Midbrain (tissue), 1 donor: ENCODE results near the gene ROMO1.
"Not testable (repeated sequence)": the region's sequence is repeated elsewhere in the genome, so short reads cannot be mapped to it uniquely, and the experiment has no call there.

ENCODE experiments used
- DNase-seq: peaks from one replicate; lab custom pipeline; 2025; lab: John Stamatoyannopoulos, UW

ROMO1 gene

GRCh38 chr20:35681960-35682359, 17.2 kb upstream of the ROMO1 start:
- no peak for DNase-seq

GRCh38 chr20:35685368-35685767, 13.8 kb upstream of the ROMO1 start:
- DNase-seq = not testable (repeated sequence)

- DNase-seq = not testable (repeated sequence)
These were observed 12.3 kb upstream of the ROMO1 start for GRCh38 chr20:35686872-35687271.

DNA sequence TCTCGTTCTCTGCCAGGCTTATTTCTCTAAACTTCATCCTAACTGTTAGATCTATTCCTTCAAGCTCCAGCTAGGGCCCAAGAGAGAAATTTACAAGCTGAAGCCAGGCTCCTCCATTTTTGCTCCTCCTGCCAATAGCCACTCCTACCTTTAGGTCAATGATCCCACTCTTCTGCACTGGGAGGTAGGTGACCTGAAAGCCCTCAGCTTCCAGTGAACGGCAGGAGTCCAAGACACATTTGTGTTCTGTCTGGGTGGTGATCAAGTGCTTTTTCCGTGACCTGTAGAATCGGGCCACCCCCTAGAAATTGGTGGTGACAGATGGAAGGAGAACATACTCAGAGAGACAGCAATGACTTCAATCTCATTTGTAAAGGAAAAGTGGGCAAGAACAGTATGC, 8.9 kb upstream of the ROMO1 start:
- no peak for DNase-seq

DNA sequence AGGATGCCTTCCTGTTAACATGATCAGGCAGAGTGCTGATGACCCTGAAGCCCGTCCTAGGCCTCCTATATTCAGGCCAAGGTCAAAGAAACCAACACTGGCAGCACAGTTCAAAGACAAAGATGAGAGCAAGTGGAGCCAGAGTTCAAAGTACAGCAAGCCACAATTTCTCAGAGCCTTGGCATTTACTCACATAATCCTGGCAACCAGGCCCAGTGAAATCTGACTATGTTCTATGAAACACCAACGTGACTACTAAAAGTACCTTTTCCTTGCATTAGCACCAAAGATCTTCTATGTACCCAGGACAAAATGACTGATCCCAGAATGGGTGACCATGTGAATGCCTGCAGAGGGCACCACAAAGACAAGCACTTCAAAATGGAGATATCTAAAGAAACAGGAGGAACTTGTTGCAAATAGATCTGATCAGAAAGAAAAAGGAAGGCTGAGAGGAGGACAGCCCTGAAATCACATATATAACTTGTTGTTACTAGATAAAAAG, 3.9 kb upstream of the ROMO1 start:
- no peak for DNase-seq

DNA sequence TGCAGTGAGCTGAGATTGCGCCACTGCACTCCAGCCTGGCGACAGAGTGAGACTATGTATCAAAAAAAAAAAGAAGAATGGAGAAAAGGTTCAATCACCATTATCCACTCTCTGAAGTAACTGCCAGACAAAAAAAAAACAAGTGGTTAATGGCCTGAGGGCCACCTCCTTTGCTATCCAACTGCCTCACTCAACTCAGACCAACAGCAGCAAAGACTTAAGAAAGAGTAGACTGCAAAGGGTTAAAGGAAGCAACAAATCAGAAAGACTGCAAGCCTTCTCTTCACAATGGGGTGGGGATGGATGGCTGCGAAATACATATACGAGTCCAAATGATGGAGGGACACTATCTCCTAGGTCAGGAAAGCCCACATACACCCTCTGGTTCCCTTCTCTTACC, 3.2 kb upstream of the ROMO1 start:
- no peak for DNase-seq

GRCh38 chr20:35697696-35698297, 1.4 kb upstream of the ROMO1 start:
- no peak for DNase-seq

DNA sequence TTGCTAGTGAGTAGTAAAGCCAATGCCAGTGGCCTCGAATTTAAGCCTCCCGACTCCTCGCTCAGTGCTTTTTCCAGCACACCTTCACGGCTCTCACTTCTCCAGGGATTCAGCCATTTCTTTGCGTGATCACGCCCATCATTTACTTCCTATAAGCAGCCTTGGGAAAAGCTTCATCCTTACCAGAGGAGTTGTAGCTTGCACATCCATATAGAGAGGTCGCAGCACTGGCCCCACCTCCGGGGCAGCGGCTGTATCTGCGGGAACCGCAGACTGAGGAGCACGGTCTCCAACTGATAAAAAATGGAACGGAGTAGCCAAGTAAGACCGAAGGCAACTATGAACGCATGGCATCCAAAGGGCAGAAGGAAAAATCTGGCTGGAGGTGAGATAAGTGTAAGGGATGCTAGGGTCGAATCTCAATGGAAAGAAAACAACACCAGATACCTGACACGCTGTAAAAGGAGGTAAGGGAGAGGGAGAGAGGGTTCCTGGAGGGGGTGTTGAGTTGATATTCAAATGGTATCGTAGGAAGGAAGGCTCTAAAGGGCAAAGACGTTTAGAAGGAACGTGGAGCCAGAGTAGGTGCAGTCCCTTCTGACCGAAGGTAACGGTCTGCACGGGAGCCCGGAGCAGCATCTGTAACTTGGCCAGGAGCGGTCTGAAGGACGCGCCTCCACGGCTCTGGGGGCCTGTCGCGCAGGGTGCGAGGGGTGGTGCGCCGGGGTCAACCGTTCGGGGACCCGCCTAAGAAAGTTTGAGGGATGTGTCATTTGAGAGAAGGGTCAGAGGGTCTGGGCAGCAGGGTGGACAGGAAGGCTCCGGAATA, 693 bp upstream of the ROMO1 start:
- no peak for DNase-seq

GRCh38 chr20:35699957-35700624, 886 bp downstream of the ROMO1 start:
- no peak for DNase-seq

- DNase-seq = no peak
These were observed 1.5 kb downstream of the ROMO1 start for GRCh38 chr20:35700625-35701148.

DNA sequence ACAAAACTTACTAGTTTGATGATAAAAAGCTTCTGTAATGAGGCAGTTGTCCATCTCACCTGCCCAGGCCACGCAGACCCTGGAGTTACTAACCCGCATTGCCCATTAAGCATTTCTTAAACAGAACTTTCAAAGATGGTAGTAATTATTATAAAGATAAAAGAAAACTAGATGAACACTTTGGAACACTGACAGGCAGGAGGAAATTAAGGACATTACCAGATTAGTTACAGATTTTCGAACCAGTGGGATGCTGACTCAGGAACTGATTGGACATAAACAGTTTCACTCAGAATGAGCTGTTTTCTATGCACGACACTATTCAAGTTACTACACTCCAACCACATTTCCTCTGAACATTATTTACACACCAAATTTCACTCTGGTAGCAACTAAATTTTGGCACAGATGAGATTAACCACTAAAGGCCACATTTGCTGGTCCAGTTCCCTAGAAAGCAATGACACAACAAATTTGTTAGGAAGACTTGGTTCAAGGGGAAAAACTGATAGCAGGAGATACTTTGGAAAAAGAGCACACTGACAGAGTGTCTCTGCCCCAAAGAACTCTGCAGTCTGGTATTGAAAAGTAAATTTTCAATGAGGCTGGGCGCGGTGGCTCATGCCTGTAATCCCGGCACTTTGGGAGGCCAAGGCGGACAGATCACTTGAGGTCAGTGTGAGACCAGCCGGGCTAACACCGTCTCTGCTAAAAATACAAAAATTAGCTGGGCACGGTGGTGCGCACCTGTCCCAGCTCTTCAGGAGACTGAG, 3.0 kb downstream of the ROMO1 start:
- DNase-seq = no peak

GRCh38 chr20:35702824-35703695, 3.9 kb downstream of the ROMO1 start:
- no peak for DNase-seq

- no peak for DNase-seq
These were observed 5.5 kb downstream of the ROMO1 start for GRCh38 chr20:35704514-35705261.

- DNase-seq = not testable (repeated sequence)
These were observed 6.7 kb downstream of the ROMO1 start for GRCh38 chr20:35705894-35706293.

DNA sequence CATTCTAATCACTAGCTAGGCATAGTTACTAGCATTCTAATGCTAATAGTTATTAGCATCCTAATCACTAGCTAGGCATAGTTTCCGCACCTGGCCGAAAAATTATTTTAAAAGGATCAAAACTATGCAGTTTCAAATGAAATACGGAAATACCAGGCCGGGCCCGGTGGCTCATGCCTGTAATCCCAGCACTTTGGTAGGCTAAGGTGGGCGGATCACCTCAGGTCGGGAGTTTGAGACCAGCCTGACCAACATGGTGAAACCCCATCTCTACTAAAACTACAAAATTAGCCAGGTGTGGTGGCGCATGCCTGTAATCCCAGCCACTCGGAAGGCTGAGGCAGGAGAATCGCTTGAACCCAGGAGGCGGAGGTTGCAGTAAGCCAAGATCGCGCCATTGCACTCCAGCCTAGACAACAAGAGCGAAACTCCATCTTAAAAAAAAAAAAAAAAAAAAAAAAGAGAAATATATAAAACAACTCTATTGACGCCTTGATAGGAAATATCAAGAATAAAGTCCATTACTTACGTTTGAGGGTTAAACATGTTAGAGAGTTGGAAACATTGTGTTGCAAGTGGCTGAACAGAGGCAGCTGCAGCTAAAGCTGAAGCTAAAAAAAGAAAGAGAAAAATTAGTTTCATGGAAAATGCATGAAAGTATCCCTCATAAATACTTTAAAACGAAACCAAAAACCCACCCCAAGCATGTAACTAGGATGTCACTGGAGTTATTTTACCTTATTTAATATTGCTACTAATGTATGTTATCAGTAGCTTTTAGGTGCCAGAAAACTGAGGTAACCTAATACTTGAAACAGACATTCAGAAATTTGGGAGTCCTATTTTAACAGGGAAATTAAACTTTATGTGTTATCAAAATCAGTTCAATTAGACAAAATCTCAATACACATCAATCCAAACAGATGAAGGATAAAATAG, 7.7 kb downstream of the ROMO1 start:
- not testable (repeated sequence) for DNase-seq

DNA sequence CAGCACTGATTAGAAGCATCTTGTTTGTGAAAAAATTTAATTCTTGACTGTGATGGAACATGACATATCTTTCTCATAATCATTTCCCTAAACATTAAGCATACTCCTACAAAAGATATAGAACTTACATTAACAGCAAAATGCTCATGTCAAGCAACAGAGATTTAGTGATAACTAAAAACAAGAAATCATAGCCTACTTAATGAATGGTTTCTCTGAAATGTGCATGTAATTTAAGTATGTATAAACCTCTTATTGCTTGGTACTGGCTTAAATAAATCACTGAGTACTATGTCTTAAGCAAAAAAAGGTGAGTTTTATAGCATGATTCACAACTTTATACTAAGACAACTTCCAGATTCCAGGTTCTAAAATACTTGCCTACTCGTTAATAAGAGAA, 9.3 kb downstream of the ROMO1 start:
- no peak for DNase-seq

DNA sequence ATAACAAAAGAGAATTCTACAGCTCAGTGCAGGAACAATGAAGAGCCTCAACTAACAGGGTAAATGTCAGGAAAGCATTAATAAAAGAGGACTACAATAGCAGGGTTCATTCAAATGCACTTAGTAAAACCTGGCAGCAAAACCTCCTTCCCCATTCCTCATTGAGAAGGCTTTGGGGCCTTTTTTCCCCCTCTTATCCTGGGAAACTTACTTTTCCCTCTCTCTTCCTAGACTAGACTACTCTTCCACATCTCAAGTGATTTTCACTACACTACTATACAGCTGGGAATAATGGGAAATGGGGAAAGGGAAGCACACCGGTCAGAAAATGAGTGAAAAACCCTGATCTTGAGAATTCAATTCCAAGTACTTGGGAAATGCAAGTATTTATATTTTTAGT, 10.1 kb downstream of the ROMO1 start:
- no peak for DNase-seq

GRCh38 chr20:35710039-35710438, 10.8 kb downstream of the ROMO1 start:
- no peak for DNase-seq
